Upper lobe of right lung (tissue), 1 donor: ENCODE results near the gene CAPN10. TPM values are rescaled to one million over a fixed set of nuclear protein-coding genes. Genes with fewer than 3 reads are reported as not detected.
"Not testable (repeated sequence)": the region's sequence is repeated elsewhere in the genome, so short reads cannot be mapped to it uniquely, and the experiment has no call there.

Experiments used
- ATAC-seq: fragments of 200-7000 bp; cut with Tn5 transposase; one replicate; pipeline ENCODE4 v1.9.1; 2020; ENCODE audit warnings: mild to moderate bottlenecking, moderate library complexity
- DNase-seq: peaks from one replicate; pipeline ENCODE4 v3.0.0-alpha.2; 2020
- H3K27ac ChIP-seq: fragments of 200-600 bp; one replicate; pipeline ENCODE4 v1.8.0; 2022
- H3K27me3 ChIP-seq: fragments of 200-600 bp; one replicate; pipeline ENCODE4 v1.8.0; 2022; ENCODE audit warnings: mild to moderate bottlenecking
- H3K36me3 ChIP-seq: fragments of 200-600 bp; one replicate; pipeline ENCODE4 v1.8.0; 2022
- H3K4me1 ChIP-seq: fragments of 200-600 bp; one replicate; pipeline ENCODE4 v1.8.0; 2022
- H3K4me3 ChIP-seq: fragments of 200-600 bp; one replicate; pipeline ENCODE4 v1.8.0; 2022; ENCODE audit warnings: mild to moderate bottlenecking
- H3K9me3 ChIP-seq: fragments of 200-600 bp; one replicate; pipeline ENCODE4 v1.8.0; 2022
- CTCF ChIP-seq: fragments of 200-600 bp; IDR thresholded peaks from one replicate; pipeline ENCODE4 v1.8.0; 2022; ENCODE audit warnings: antibody characterized with exemption
- intact Hi-C: fragments of 100-400 bp; cut with DNase I; formaldehyde crosslinking; loops from one replicate; pipeline ENCODE4 v1.11.0; 2022
- total RNA-seq: library from RNA; stranded (reverse); fragmentation: NEBNext Ultra II Directional; extraction: Animal tissue kit (Norgen Biotek cat#: 25700); gene quantifications from one replicate; pipeline ENCODE4 v1.2.1, GENCODE V29; 2021
- donor health status: DM: no; HTN: yes; CAD: no; lungs with severe emphysema.

Gene CAPN10
- total RNA-seq, 1 donor from 2014 or later = 31.8 TPM

- H3K27me3 ChIP-seq = no peaks in the 10 kb centered on the region
- intact Hi-C loops = no loop called here
- ATAC-seq (no peak), DNase-seq (no peak)
- no peak overlapping the region for H3K27ac ChIP-seq
- TF ChIP-seq CTCF = no peak
- H3K9me3 ChIP-seq = no peaks in the 10 kb centered on the region
- H3K36me3 ChIP-seq = no peaks in the 10 kb centered on the region
- H3K4me3 ChIP-seq = no peak overlapping the region
- H3K4me1 ChIP-seq = peaks cover 4% of the 10 kb centered on the region
These were observed 27.2 kb downstream of the CAPN10 start for GRCh38 chr2:240613781-240614180.

GRCh38 chr2:240614391-240614790 lies 27.9 kb downstream of the CAPN10 start:
- intact Hi-C loops = no loop called here
- TF ChIP-seq CTCF = no peak
- no peak for ATAC-seq
- peak; percentile 46 for DNase-seq
- Histone ChIP-seq H3K27ac (no peak overlapping the region), H3K4me1 (peaks cover 7% of the 10 kb centered on the region), H3K27me3 (no peaks in the 10 kb centered on the region), H3K36me3 (no peaks in the 10 kb centered on the region), H3K4me3 (no peak overlapping the region), H3K9me3 (no peaks in the 10 kb centered on the region)

GRCh38 chr2:240615396-240615795 lies 28.9 kb downstream of the CAPN10 start:
- no peaks in the 10 kb centered on the region for H3K27me3 ChIP-seq
- no peak overlapping the region for H3K4me3 ChIP-seq
- no peaks in the 10 kb centered on the region for H3K36me3 ChIP-seq
- no peak for TF ChIP-seq CTCF
- ATAC-seq (no peak), DNase-seq (no peak)
- H3K4me1 ChIP-seq = peaks cover 10% of the 10 kb centered on the region
- H3K27ac ChIP-seq = no peak overlapping the region
- intact Hi-C loops = no loop called here
- no peaks in the 10 kb centered on the region for H3K9me3 ChIP-seq

DNA sequence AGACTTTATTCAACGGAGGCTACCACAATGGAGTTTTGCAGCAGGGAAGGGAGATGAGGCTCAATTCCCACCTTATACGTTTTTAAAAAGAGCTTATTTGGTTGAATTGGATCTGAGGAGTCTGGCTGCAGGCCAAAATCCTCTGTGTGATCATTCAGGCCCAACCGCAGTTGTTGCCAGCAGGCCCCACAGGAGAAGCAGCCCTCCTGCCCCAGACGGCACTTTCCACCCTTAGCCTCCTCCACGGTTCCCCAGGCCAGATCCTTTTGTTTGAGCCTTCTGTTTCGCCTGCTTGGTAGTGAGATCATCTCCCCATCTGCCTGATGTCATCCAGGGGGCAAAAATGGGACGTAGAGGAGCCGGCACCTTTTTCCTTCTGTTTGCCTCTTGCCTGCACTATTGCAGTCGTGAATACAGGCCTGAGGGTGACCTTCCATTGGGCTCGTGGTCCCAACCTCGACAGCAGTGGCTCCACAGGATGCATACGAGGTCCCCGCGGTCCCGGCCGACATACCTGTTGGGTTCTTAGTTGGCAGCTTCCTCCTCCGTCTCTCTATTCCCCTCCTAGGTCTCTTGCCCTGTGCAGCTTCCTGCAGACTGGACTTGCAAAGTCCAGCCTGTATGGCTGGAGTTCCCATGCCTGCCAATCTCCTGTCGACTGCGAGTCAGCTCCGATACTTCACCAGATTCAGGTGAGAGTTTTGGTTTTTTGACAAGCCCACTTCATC lies 29.4 kb downstream of the CAPN10 start:
- H3K27ac ChIP-seq = no peak overlapping the region
- H3K4me1 ChIP-seq = peaks cover 13% of the 10 kb centered on the region
- no peak overlapping the region for H3K4me3 ChIP-seq
- intact Hi-C loops = no loop called here
- ATAC-seq (no peak), DNase-seq (peak; percentile 36)
- TF ChIP-seq CTCF = no peak
- H3K9me3 ChIP-seq = no peaks in the 10 kb centered on the region
- no peaks in the 10 kb centered on the region for H3K36me3 ChIP-seq
- no peaks in the 10 kb centered on the region for H3K27me3 ChIP-seq

DNA sequence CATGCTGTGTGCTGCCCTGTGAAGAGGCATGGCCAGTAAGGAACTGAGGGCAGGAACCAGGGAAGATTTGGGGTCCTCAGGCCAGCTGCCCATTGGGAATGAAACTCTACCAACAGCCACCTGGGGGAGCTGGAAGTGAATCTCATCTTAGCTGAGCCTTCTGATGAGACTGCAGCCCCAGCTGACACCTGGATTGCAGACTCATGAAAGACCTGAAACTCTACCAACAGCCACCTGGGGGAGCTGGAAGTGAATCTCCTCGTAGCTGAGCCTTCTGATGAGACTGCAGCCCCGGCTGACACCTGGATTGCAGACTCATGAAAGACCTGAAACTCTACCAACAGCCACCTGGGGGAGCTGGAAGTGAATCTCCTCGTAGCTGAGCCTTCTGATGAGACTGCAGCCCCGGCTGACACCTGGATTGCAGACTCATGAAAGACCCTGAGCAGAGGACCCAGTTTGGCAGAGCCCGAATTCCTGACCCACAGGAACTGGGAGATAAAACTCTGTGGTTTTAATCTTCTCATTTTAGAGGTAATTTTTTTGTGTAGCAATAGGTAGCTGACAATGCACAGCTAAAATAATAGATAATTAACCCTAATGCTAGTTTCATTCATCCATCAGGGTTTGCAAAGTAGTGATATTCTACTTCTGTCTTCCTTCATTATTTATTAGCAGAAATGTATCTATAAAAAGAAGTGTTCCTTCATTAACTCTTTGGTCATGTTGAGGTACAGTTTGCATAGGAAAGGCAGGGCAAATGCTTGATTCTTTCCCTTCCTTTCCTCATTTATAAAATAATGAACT lies 30.5 kb downstream of the CAPN10 start:
- H3K9me3 ChIP-seq, DNase-seq, intact Hi-C loops, ATAC-seq, H3K27ac ChIP-seq, H3K36me3 ChIP-seq, H3K27me3 ChIP-seq, H3K4me3 ChIP-seq: not testable (repeated sequence)
- H3K4me1 ChIP-seq = peaks cover 13% of the 10 kb centered on the region

GRCh38 chr2:240618776-240619175 lies 32.2 kb downstream of the CAPN10 start:
- no peaks in the 10 kb centered on the region for H3K36me3 ChIP-seq
- H3K27me3 ChIP-seq = no peaks in the 10 kb centered on the region
- no peak overlapping the region for H3K27ac ChIP-seq
- peak; percentile 62 for DNase-seq
- intact Hi-C loops = no loop called here
- ATAC-seq = peak; percentile 75
- H3K4me3 ChIP-seq = no peak overlapping the region
- H3K9me3 ChIP-seq = no peaks in the 10 kb centered on the region
- TF ChIP-seq CTCF = no peak
- peaks cover 9% of the 10 kb centered on the region for H3K4me1 ChIP-seq
